ENCODE results near the gene CCDC170. TPM values are rescaled to one million over a fixed set of nuclear protein-coding genes. Genes with fewer than 3 reads are reported as not detected.

The CCDC170 gene
- total RNA-seq, 1 experiment from 2014 or later: 0.12 TPM

DNA sequence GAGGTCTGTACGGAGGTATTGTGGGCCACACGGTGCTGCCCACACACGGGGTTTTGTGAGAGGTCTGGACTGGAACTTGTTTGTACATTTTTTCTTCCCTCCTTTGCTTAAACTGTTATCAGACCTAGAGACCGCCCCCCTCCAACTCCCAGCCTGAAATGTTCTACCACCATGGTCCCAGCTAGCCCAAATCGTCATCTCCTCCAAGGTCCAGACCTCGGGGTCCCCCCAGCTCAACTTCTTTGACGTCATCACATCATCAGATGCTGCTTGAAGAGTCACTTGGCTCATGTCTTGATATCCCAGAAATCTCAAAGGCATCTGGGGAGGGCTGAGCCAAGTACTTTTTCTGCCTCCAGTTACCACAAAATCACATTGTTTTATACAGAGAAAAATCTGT is 2.8 kb upstream of the CCDC170 start:
- Histone ChIP-seq H3K36me3 (ENCODE audit: control insufficient read depth in 1 of 2, insufficient read depth in 2 of 2, low read length in 2 of 2) (no peaks in the 10 kb centered on the region), H2AFZ (ENCODE audit: low read depth, low read length, poor library complexity, severe bottlenecking) (no peak overlapping the region), H3K4me3 (replicated peaks in 1 of 2; ENCODE audit: low read depth in 1 of 2, low read length in 2 of 2) (no peak overlapping the region), H4K20me1 (ENCODE audit: insufficient read depth) (no peaks in the 10 kb centered on the region), H3K79me2 (ENCODE audit: insufficient read depth, low read length) (no peaks in the 10 kb centered on the region), H3K27me3 (ENCODE audit: insufficient read depth, low read length) (no peaks in the 10 kb centered on the region), H3K9ac (ENCODE audit: low read length) (no peak overlapping the region), H3K9me3 (ENCODE audit: control insufficient read depth in 1 of 2, insufficient read depth in 1 of 2, low read depth in 1 of 2, low read length in 2 of 2) (no peaks in the 10 kb centered on the region), H3K4me1 (ENCODE audit: control insufficient read depth in 1 of 2, insufficient read depth in 2 of 2, low read length in 2 of 2) (no peaks in the 10 kb centered on the region), H3K4me2 (ENCODE audit: low read length) (no peak overlapping the region), H3K9me2 (ENCODE audit: insufficient read depth) (no peaks in the 10 kb centered on the region), H3K27ac (ENCODE audit: low read depth, low read length) (no peak overlapping the region)
- TF ChIP-seq, protein P1, sequence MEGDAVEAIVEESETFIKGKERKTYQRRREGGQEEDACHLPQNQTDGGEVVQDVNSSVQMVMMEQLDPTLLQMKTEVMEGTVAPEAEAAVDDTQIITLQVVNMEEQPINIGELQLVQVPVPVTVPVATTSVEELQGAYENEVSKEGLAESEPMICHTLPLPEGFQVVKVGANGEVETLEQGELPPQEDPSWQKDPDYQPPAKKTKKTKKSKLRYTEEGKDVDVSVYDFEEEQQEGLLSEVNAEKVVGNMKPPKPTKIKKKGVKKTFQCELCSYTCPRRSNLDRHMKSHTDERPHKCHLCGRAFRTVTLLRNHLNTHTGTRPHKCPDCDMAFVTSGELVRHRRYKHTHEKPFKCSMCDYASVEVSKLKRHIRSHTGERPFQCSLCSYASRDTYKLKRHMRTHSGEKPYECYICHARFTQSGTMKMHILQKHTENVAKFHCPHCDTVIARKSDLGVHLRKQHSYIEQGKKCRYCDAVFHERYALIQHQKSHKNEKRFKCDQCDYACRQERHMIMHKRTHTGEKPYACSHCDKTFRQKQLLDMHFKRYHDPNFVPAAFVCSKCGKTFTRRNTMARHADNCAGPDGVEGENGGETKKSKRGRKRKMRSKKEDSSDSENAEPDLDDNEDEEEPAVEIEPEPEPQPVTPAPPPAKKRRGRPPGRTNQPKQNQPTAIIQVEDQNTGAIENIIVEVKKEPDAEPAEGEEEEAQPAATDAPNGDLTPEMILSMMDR (IDR thresholded peaks at IDR 0.05 in 2 of 3, conservative IDR thresholded peaks at IDR 0.05 in 1 of 3; ENCODE audit: borderline replicate concordance in 1 of 3, insufficient read depth in 1 of 3, low read depth in 2 of 3, low read length in 2 of 3): no peak
- no peak for TF ChIP-seq EZH2 (IDR thresholded peaks at IDR 0.05)
- TF ChIP-seq EGR1 (IDR thresholded peaks at IDR 0.05; ENCODE audit: low read depth): no peak
- TF ChIP-seq SRF (IDR thresholded peaks at IDR 0.05; ENCODE audit: low read depth): no peak
- TF ChIP-seq YY1 (IDR thresholded peaks at IDR 0.05; ENCODE audit: extremely low read depth, insufficient replicate concordance, low read depth, low read length): no peak
- TF ChIP-seq CEBPB (IDR thresholded peaks at IDR 0.05; ENCODE audit: low read depth): no peak
- ATAC-seq (no peak), DNase-seq (ENCODE audit: low read depth, low spot score) (no peak)
- intact Hi-C loops (cut with micrococcal nuclease): no loop called here
- BruUV-seq (replicated peaks): no TSS peak
- CTCF ChIA-PET: no interaction called here
- RAD21 ChIA-PET (ENCODE audit: low non-redundant PET in 1 of 2, low total read pairs in 2 of 2, uncharacterized antibody in 2 of 2, unreplicated experiment in 2 of 2): no interaction called here
- POLR2A ChIA-PET: no interaction called here

DNA sequence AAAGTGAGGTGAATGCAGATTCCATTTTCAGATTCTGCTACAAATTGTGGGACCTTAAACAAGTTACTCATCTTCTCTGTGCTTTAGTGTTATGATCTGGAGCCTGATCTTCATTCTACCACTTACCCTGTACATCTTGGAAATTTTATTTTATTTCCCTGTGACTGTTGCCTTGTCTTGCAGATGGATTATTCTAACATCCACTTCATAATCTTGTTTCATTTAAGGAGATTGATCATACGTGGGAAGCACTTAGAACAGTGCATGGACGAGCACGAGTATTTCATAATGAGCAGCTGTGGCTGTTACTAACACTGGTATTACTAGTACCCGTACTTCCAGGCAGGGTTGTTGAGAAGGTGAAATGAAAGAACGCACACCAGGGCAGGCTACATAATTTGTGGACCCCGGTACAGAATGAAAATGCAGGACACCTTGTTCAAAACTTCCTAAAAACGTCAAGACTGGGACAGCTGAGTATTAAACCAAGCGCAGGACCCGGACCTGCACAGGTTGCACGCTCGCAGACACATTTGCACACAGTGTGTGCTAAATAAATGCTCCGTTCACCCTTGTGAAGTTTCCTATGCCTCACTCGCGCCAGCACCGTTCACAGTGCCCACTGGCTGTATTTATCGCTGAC is 535 bp upstream of the CCDC170 start:
- Histone ChIP-seq H3K27me3 (ENCODE audit: insufficient read depth, low read length) (no peaks in the 10 kb centered on the region), H3K36me3 (ENCODE audit: control insufficient read depth in 1 of 2, insufficient read depth in 2 of 2, low read length in 2 of 2) (no peaks in the 10 kb centered on the region), H3K4me2 (ENCODE audit: low read length) (no peak overlapping the region), H3K79me2 (ENCODE audit: insufficient read depth, low read length) (no peaks in the 10 kb centered on the region), H3K27ac (ENCODE audit: low read depth, low read length) (no peak overlapping the region), H3K4me1 (ENCODE audit: control insufficient read depth in 1 of 2, insufficient read depth in 2 of 2, low read length in 2 of 2) (no peaks in the 10 kb centered on the region), H3K9me3 (ENCODE audit: control insufficient read depth in 1 of 2, insufficient read depth in 1 of 2, low read depth in 1 of 2, low read length in 2 of 2) (no peaks in the 10 kb centered on the region), H3K4me3 (replicated peaks in 1 of 2; ENCODE audit: low read depth in 1 of 2, low read length in 2 of 2) (no peak overlapping the region), H2AFZ (ENCODE audit: low read depth, low read length, poor library complexity, severe bottlenecking) (no peak overlapping the region), H3K9me2 (ENCODE audit: insufficient read depth) (no peaks in the 10 kb centered on the region), H3K9ac (ENCODE audit: low read length) (no peak overlapping the region), H4K20me1 (ENCODE audit: insufficient read depth) (no peaks in the 10 kb centered on the region)
- CTCF ChIA-PET: no interaction called here
- POLR2A ChIA-PET: no interaction called here
- no peak for DNase-seq (ENCODE audit: low read depth, low spot score)
- intact Hi-C loops (cut with micrococcal nuclease): no loop called here
- no TSS peak for BruUV-seq (replicated peaks)
- RAD21 ChIA-PET (ENCODE audit: low non-redundant PET in 1 of 2, low total read pairs in 2 of 2, uncharacterized antibody in 2 of 2, unreplicated experiment in 2 of 2): no interaction called here
- no peak for ATAC-seq
- TF ChIP-seq EGR1 (IDR thresholded peaks at IDR 0.05; ENCODE audit: low read depth): no peak
- TF ChIP-seq EZH2 (IDR thresholded peaks at IDR 0.05): no peak
- TF ChIP-seq, protein P1 (IDR thresholded peaks at IDR 0.05 in 2 of 3, conservative IDR thresholded peaks at IDR 0.05 in 1 of 3; ENCODE audit: borderline replicate concordance in 1 of 3, insufficient read depth in 1 of 3, low read depth in 2 of 3, low read length in 2 of 3): no peak
- no peak for TF ChIP-seq JUND (IDR thresholded peaks at IDR 0.05)
- TF ChIP-seq ZNF274 (IDR thresholded peaks at IDR 0.05; ENCODE audit: low read depth, low read length): no peak
- no peak for TF ChIP-seq SIN3A (IDR thresholded peaks at IDR 0.05; ENCODE audit: low read depth)
- TF ChIP-seq, protein P2, sequence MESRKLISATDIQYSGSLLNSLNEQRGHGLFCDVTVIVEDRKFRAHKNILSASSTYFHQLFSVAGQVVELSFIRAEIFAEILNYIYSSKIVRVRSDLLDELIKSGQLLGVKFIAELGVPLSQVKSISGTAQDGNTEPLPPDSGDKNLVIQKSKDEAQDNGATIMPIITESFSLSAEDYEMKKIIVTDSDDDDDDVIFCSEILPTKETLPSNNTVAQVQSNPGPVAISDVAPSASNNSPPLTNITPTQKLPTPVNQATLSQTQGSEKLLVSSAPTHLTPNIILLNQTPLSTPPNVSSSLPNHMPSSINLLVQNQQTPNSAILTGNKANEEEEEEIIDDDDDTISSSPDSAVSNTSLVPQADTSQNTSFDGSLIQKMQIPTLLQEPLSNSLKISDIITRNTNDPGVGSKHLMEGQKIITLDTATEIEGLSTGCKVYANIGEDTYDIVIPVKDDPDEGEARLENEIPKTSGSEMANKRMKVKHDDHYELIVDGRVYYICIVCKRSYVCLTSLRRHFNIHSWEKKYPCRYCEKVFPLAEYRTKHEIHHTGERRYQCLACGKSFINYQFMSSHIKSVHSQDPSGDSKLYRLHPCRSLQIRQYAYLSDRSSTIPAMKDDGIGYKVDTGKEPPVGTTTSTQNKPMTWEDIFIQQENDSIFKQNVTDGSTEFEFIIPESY (IDR thresholded peaks at IDR 0.05; ENCODE audit: extremely low read depth, insufficient replicate concordance, low read length): no peak
- no peak for TF ChIP-seq SP1 (IDR thresholded peaks at IDR 0.05; ENCODE audit: low read depth)
- TF ChIP-seq POLR2A (IDR thresholded peaks at IDR 0.05; ENCODE audit: borderline replicate concordance, extremely low read depth, insufficient read depth, insufficient read length): no peak
- TF ChIP-seq, protein P3, sequence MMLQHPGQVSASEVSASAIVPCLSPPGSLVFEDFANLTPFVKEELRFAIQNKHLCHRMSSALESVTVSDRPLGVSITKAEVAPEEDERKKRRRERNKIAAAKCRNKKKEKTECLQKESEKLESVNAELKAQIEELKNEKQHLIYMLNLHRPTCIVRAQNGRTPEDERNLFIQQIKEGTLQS (IDR thresholded peaks at IDR 0.05): no peak
